T-cell (primary cell): ENCODE measurements around the gene EPB41L5. TPM values are rescaled to one million over a fixed set of nuclear protein-coding genes. Genes with fewer than 3 reads are reported as not detected.

Experiments
- ATAC-seq, 4 experiments: fragments of 200-7000 bp in 3 of 4; fragments of 150-1000 bp in 1 of 4; cut with Tn5 transposase; replicated peaks in 1 of 4; 1 replicate in 3 of 4; 2 replicates in 1 of 4; pipeline ENCODE4 v1.10.0; 2021; ENCODE audit warnings: moderate library complexity in 3 of 4, mild to moderate bottlenecking in 2 of 4, moderate number of reproducible peaks in 1 of 4
- CTCF ChIA-PET, 2 donors: fragments of 300-600 bp; sonication (Branson Sonifier 250); formaldehyde crosslinking; loops; one replicate each; lab custom pipeline; 2022; ENCODE audit warnings: antibody characterized with exemption in 2 of 2; lab: Charles Lee
- POLR2A ChIA-PET, 2 donors: fragments of 300-600 bp; sonication (Branson Sonifier 250); formaldehyde crosslinking; loops; one replicate each; lab custom pipeline; 2022; ENCODE audit warnings: antibody characterized with exemption in 2 of 2; lab: Charles Lee
- DNase-seq, 35 experiments: peaks; one replicate each; pipeline versions ENCODE4 v3.0.0 to v3.0.0-alpha.2; 2013 to 2023
- H3K27ac ChIP-seq: one replicate; pipeline ENCODE4 v1.5.1; 2013; ENCODE audit warnings: low read length
- H3K27me3 ChIP-seq, 2 experiments: replicated peaks in 1 of 2; 1 replicate in 1 of 2; 2 replicates in 1 of 2; pipeline versions ENCODE4 v1.6.1 to v1.7.0; 2013; ENCODE audit warnings: low read length in 1 of 2, mixed read lengths in 1 of 2; ENCODE audit not compliant: control insufficient read depth in 2 of 2, insufficient read depth in 2 of 2; ENCODE audit errors: extremely low read depth in 1 of 2
- H3K36me3 ChIP-seq, 2 donors: 1 replicate in 1 of 2; 2 replicates in 1 of 2; pipeline versions ENCODE4 v1.6.1 to v1.7.0; 2013; ENCODE audit warnings: low read length in 1 of 2; ENCODE audit not compliant: control insufficient read depth in 2 of 2, insufficient read depth in 1 of 2; ENCODE audit errors: extremely low read depth in 1 of 2
- H3K4me1 ChIP-seq, 2 experiments: 1 replicate in 1 of 2; 2 replicates in 1 of 2; pipeline versions ENCODE4 v1.6.1 to v1.7.0; 2013; ENCODE audit warnings: low read length in 2 of 2, mixed read lengths in 1 of 2; ENCODE audit not compliant: insufficient read depth in 2 of 2, control insufficient read depth in 1 of 2; ENCODE audit errors: extremely low read depth in 1 of 2
- H3K4me3 ChIP-seq, 2 donors: 1 replicate in 1 of 2; 2 replicates in 1 of 2; pipeline versions ENCODE4 v1.5.1 to v1.7.0; 2013; ENCODE audit warnings: mild to moderate bottlenecking in 2 of 2, low read length in 1 of 2, moderate library complexity in 1 of 2; ENCODE audit not compliant: control insufficient read depth in 1 of 2; ENCODE audit errors: extremely low read depth in 1 of 2
- H3K9me3 ChIP-seq: 2 replicates; pipeline ENCODE4 v1.7.0; 2013
- H3K27ac Mint-ChIP-seq, 2 donors: one replicate each; pipeline ENCODE4 v1.8.0; 2020 to 2021; ENCODE audit warnings: mild to moderate bottlenecking in 2 of 2, mixed read lengths in 2 of 2
- H3K27me3 Mint-ChIP-seq, 2 donors: one replicate each; pipeline ENCODE4 v1.8.0; 2021 to 2022; ENCODE audit warnings: mixed read lengths in 2 of 2
- H3K36me3 Mint-ChIP-seq: one replicate; pipeline ENCODE4 v1.8.0; 2021; ENCODE audit warnings: mixed read lengths
- H3K4me1 Mint-ChIP-seq, 3 donors: one replicate each; pipeline ENCODE4 v1.8.0; 2020 to 2022; ENCODE audit warnings: mixed read lengths in 3 of 3, mild to moderate bottlenecking in 1 of 3
- H3K4me3 Mint-ChIP-seq, 3 donors: one replicate each; pipeline ENCODE4 v1.8.0; 2020 to 2022; ENCODE audit warnings: mild to moderate bottlenecking in 3 of 3, mixed read lengths in 3 of 3, moderate library complexity in 3 of 3
- H3K9me3 Mint-ChIP-seq, 3 donors: one replicate each; pipeline ENCODE4 v1.8.0; 2020 to 2022; ENCODE audit warnings: mixed read lengths in 3 of 3
- WGBS: methylation state at CpG from one replicate; pipeline ENCODE4 v1.1.5; 2013; ENCODE audit warnings: missing lambda C conversion rate; ENCODE audit not compliant: insufficient coverage; 5-methylcytosine and 5-hydroxymethylcytosine counted together
- total RNA-seq, 35 experiments: library from RNA in 6 of 35; stranded (reverse) in 6 of 35; fragments of 120-200 nt in 1 of 35; gene quantifications; one replicate each; pipeline versions ENCODE4 v1.2.1 to v1.2.4 and lab custom pipeline; 2013 to 2026

EPB41L5 gene
- total RNA-seq, 5 donors from 2014 or later (not counting 1 experiment from before 2014, with no cell fraction given) = 5.6 to 7.9 (median 6.0) TPM

- no peak overlapping the region for H3K4me3 ChIP-seq
- no peaks in the 10 kb centered on the region for H3K4me1 ChIP-seq
- no CpG with 5 or more reads among the region's 2 CpGs for WGBS
- no peaks in the 10 kb centered on the region for H3K9me3 ChIP-seq
- peaks cover 52% of the 10 kb centered on the region for H3K36me3 Mint-ChIP-seq
- H3K27ac Mint-ChIP-seq = no peak overlapping the region
- ChIA-PET CTCF (no interaction called here), POLR2A (no interaction called here)
- H3K27me3 ChIP-seq = no peaks in the 10 kb centered on the region
- no peaks in the 10 kb centered on the region for H3K36me3 ChIP-seq
- peaks cover 6 to 13% (median 8%) of the 10 kb centered on the region in 3 donors for H3K9me3 Mint-ChIP-seq
- no peak for ATAC-seq
- DNase-seq = no peak
- no peak overlapping the region for H3K4me3 Mint-ChIP-seq
- no peak overlapping the region for H3K27ac ChIP-seq
- no peaks in the 10 kb centered on the region for H3K27me3 Mint-ChIP-seq
- peaks cover 0 to 18% (median 0%) of the 10 kb centered on the region in 3 donors for H3K4me1 Mint-ChIP-seq
Measured at GRCh38 chr2:120026890-120027289, 14.0 kb downstream of the EPB41L5 start.

- CTCF ChIA-PET = no interaction called here
- POLR2A ChIA-PET = no interaction called here
Measured at GRCh38 chr2:120028795-120029194, 15.9 kb downstream of the EPB41L5 start.

GRCh38 chr2:120029672-120030640 is 17.1 kb downstream of the EPB41L5 start:
- Mint-ChIP-seq H3K4me3 (no peak overlapping the region), H3K27me3 (no peaks in the 10 kb centered on the region), H3K9me3 (peaks cover 0 to 12% (median 4%) of the 10 kb centered on the region in 3 donors), H3K4me1 (no peaks in the 10 kb centered on the region), H3K36me3 (peaks cover 29% of the 10 kb centered on the region), H3K27ac (no peak overlapping the region)
- no peak for DNase-seq
- POLR2A ChIA-PET = no interaction called here
- Histone ChIP-seq H3K27me3 (no peaks in the 10 kb centered on the region), H3K36me3 (no peaks in the 10 kb centered on the region), H3K4me3 (no peak overlapping the region), H3K9me3 (no peaks in the 10 kb centered on the region), H3K27ac (no peak overlapping the region), H3K4me1 (no peaks in the 10 kb centered on the region)
- no peak for ATAC-seq
- CTCF ChIA-PET = no interaction called here
- WGBS = 94% methylated on average over 8 of the region's 15 CpGs

More at GRCh38 chr2:120028795-120029194, 15.9 kb downstream of the EPB41L5 start:
- no peak overlapping the region for H3K27ac ChIP-seq
- no peaks in the 10 kb centered on the region for H3K36me3 ChIP-seq
- Mint-ChIP-seq H3K27ac (no peak overlapping the region), H3K36me3 (peaks cover 37% of the 10 kb centered on the region), H3K27me3 (no peaks in the 10 kb centered on the region), H3K9me3 (peaks cover 3 to 13% (median 6%) of the 10 kb centered on the region in 3 donors), H3K4me1 (peaks cover 0 to 7% (median 0%) of the 10 kb centered on the region in 3 donors), H3K4me3 (no peak overlapping the region)
- H3K27me3 ChIP-seq = no peaks in the 10 kb centered on the region
- WGBS = 95% methylated on average over 4 of the region's 5 CpGs
- no peaks in the 10 kb centered on the region for H3K4me1 ChIP-seq
- DNase-seq = no peak
- no peaks in the 10 kb centered on the region for H3K9me3 ChIP-seq
- no peak for ATAC-seq
- no peak overlapping the region for H3K4me3 ChIP-seq

- Mint-ChIP-seq H3K4me3 (no peak overlapping the region), H3K9me3 (peaks cover 0 to 1% (median 0%) of the 10 kb centered on the region in 3 donors), H3K4me1 (no peaks in the 10 kb centered on the region), H3K27ac (no peak overlapping the region), H3K27me3 (no peaks in the 10 kb centered on the region), H3K36me3 (peaks cover 16% of the 10 kb centered on the region)
- no peaks in the 10 kb centered on the region for H3K36me3 ChIP-seq
- DNase-seq (no peak), ATAC-seq (no peak)
- H3K4me1 ChIP-seq = no peaks in the 10 kb centered on the region
- POLR2A ChIA-PET = interaction anchor here in 1 of 2 donors (0.7 kb wide), 1 partner anchor 384 kb away, joined by 3 read pairs; no protein-coding TSS in a partner anchor
- no peak overlapping the region for H3K27ac ChIP-seq
- WGBS = 100% methylated on average over 1 of the region's 3 CpGs
- no peak overlapping the region for H3K4me3 ChIP-seq
- H3K9me3 ChIP-seq = no peaks in the 10 kb centered on the region
- no peaks in the 10 kb centered on the region for H3K27me3 ChIP-seq
- CTCF ChIA-PET = interaction anchor here in 1 of 2 donors (1.0 kb wide), 1 partner anchor 13 kb away, joined by 3 read pairs; no protein-coding TSS in a partner anchor
Measured at GRCh38 chr2:120032297-120032696, 19.4 kb downstream of the EPB41L5 start.

GRCh38 chr2:120034027-120034426 is 21.1 kb downstream of the EPB41L5 start:
- H3K27ac ChIP-seq = no peak overlapping the region
- H3K4me3 ChIP-seq = no peak overlapping the region
- ATAC-seq (no peak), DNase-seq (no peak)
- no peaks in the 10 kb centered on the region for H3K36me3 ChIP-seq
- H3K4me3 Mint-ChIP-seq = no peak overlapping the region
- no peaks in the 10 kb centered on the region for H3K4me1 ChIP-seq
- CTCF ChIA-PET = no interaction called here
- H3K9me3 ChIP-seq = no peaks in the 10 kb centered on the region
- POLR2A ChIA-PET = no interaction called here
- peaks cover 0 to 2% (median 0%) of the 10 kb centered on the region in 3 donors for H3K9me3 Mint-ChIP-seq
- 80% methylated on average over 1 of the region's 2 CpGs for WGBS
- no peak overlapping the region for H3K27ac Mint-ChIP-seq
- no peaks in the 10 kb centered on the region for H3K27me3 Mint-ChIP-seq
- peaks cover 9% of the 10 kb centered on the region for H3K36me3 Mint-ChIP-seq
- peaks cover 0 to 4% (median 0%) of the 10 kb centered on the region in 3 donors for H3K4me1 Mint-ChIP-seq
- H3K27me3 ChIP-seq = no peaks in the 10 kb centered on the region

- H3K9me3 Mint-ChIP-seq = peaks cover 0 to 5% (median 0%) of the 10 kb centered on the region in 3 donors
- no peak overlapping the region for H3K4me3 Mint-ChIP-seq
Measured at GRCh38 chr2:120034621-120035020, 21.7 kb downstream of the EPB41L5 start.

More at GRCh38 chr2:120034621-120035020, 21.7 kb downstream of the EPB41L5 start:
- Histone ChIP-seq H3K36me3 (no peaks in the 10 kb centered on the region), H3K9me3 (no peaks in the 10 kb centered on the region), H3K27ac (no peak overlapping the region), H3K4me1 (no peaks in the 10 kb centered on the region), H3K4me3 (no peak overlapping the region), H3K27me3 (no peaks in the 10 kb centered on the region)
- POLR2A ChIA-PET = interaction anchor here in 1 of 2 donors (0.6 kb wide), 1 partner anchor 8 kb away, joined by 4 read pairs; no protein-coding TSS in a partner anchor
- no peaks in the 10 kb centered on the region for H3K27me3 Mint-ChIP-seq
- H3K27ac Mint-ChIP-seq = no peak overlapping the region
- CTCF ChIA-PET = no interaction called here
- DNase-seq (no peak), ATAC-seq (no peak)
- 93% methylated on average over 2 of the region's 4 CpGs for WGBS
- H3K4me1 Mint-ChIP-seq = peaks cover 0 to 4% (median 0%) of the 10 kb centered on the region in 3 donors
- H3K36me3 Mint-ChIP-seq = peaks cover 12% of the 10 kb centered on the region
